ENCODE measurements around the gene VIPAS39.

DNA sequence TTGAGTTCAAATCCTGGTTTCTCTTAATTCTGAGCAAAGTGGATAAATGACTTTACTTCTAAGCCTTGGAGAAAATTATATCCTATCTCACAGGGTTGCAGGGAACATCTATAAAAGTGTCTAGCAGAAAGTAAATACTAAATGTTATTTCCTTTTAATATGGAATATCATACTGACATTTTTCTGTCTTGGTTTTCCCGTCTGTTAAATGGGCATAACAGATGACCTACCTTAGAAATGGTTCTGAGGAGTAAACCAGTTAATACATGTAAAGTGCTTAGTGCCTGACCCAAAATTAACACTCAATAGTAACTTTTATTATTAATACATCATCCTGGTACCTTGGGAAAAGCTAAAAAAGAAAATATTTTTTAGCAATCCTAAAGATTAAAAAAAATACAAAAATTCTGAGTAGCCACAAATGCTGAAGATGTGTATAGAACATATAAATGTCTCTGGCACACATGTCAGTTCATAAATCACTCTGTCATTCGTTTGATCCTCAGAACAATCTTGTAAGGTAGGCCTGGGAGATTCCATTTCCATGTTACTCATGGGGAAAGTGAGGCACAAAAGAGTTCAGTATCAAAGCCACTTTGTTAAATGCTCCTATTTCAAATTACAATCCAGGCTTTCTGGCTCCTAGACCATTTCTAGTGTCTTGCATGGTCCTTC is 1.3 kb downstream of the VIPAS39 start:
- TF ChIP-seq, protein P1, sequence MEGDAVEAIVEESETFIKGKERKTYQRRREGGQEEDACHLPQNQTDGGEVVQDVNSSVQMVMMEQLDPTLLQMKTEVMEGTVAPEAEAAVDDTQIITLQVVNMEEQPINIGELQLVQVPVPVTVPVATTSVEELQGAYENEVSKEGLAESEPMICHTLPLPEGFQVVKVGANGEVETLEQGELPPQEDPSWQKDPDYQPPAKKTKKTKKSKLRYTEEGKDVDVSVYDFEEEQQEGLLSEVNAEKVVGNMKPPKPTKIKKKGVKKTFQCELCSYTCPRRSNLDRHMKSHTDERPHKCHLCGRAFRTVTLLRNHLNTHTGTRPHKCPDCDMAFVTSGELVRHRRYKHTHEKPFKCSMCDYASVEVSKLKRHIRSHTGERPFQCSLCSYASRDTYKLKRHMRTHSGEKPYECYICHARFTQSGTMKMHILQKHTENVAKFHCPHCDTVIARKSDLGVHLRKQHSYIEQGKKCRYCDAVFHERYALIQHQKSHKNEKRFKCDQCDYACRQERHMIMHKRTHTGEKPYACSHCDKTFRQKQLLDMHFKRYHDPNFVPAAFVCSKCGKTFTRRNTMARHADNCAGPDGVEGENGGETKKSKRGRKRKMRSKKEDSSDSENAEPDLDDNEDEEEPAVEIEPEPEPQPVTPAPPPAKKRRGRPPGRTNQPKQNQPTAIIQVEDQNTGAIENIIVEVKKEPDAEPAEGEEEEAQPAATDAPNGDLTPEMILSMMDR (conservative IDR thresholded peaks at IDR 0.05; ENCODE audit: low read length), result no peak
- TF ChIP-seq EZH2phosphoT487 (IDR thresholded peaks at IDR 0.05; ENCODE audit: borderline replicate concordance), result no peak

Measured in Loucy (cell line).